Neural progenitor cell (in vitro differentiated cells): Measurements from ENCODE around the gene VPS45. TPM values are rescaled to one million over a fixed set of nuclear protein-coding genes. Genes with fewer than 3 reads are reported as not detected.

Experiments used
- DNase-seq: peaks from one replicate; pipeline ENCODE4 v3.0.0-alpha.2; 2016; ENCODE audit warnings: low spot score
- H2AFZ ChIP-seq: fragments of 200-600 bp; sonication (generic); replicated peaks from 2 replicates; pipeline ENCODE4 v1.6.1; 2016; ENCODE audit warnings: antibody characterized with exemption
- H3F3A ChIP-seq: fragments of 200-600 bp; sonication (generic); 2 replicates; pipeline ENCODE4 v1.6.1; 2016; ENCODE audit warnings: antibody characterized with exemption, low read depth
- H3K27ac ChIP-seq: fragments of 200-600 bp; sonication (generic); 2 replicates; pipeline ENCODE4 v1.5.1; 2016; ENCODE audit warnings: mild to moderate bottlenecking
- H3K27me3 ChIP-seq: fragments of 200-600 bp; sonication (generic); 2 replicates; pipeline ENCODE4 v1.6.1; 2016; ENCODE audit warnings: mild to moderate bottlenecking, moderate library complexity
- H3K36me3 ChIP-seq: fragments of 200-600 bp; sonication (generic); 2 replicates; pipeline ENCODE4 v1.5.1; 2016
- H3K4me1 ChIP-seq: fragments of 200-600 bp; sonication (generic); 2 replicates; pipeline ENCODE4 v1.6.1; 2016; ENCODE audit warnings: mixed run types
- H3K4me2 ChIP-seq: fragments of 200-600 bp; sonication (generic); 2 replicates; pipeline ENCODE4 v1.6.1; 2016
- H3K4me3 ChIP-seq: fragments of 200-600 bp; sonication (generic); 2 replicates; pipeline ENCODE4 v1.5.1; 2016
- H3K79me2 ChIP-seq: fragments of 200-600 bp; sonication (generic); 2 replicates; pipeline ENCODE4 v1.6.1; 2016; ENCODE audit warnings: low read depth
- H3K9ac ChIP-seq: fragments of 200-600 bp; sonication (generic); 2 replicates; pipeline ENCODE4 v1.6.1; 2016
- H3K9me3 ChIP-seq: fragments of 200-600 bp; sonication (generic); 2 replicates; pipeline ENCODE4 v1.5.1; 2016; ENCODE audit warnings: low read depth
- H4K20me1 ChIP-seq: fragments of 200-600 bp; sonication (generic); 2 replicates; pipeline ENCODE4 v1.6.1; 2016; ENCODE audit warnings: low read depth
- H3K27ac Mint-ChIP-seq: 3 replicates; pipeline ENCODE4 v1.8.0; 2021; ENCODE audit warnings: mixed read lengths
- H3K27me3 Mint-ChIP-seq: 2 replicates; pipeline ENCODE4 v1.8.0; 2022; ENCODE audit warnings: low read depth, mild to moderate bottlenecking, inconsistent platforms, moderate library complexity, mixed read lengths; ENCODE audit not compliant: insufficient read depth
- H3K36me3 Mint-ChIP-seq: 3 replicates; pipeline ENCODE4 v1.8.0; 2021; ENCODE audit warnings: mixed read lengths
- H3K4me1 Mint-ChIP-seq: 3 replicates; pipeline ENCODE4 v1.8.0; 2021; ENCODE audit warnings: mixed read lengths
- H3K4me3 Mint-ChIP-seq: 3 replicates; pipeline ENCODE4 v1.8.0; 2021; ENCODE audit warnings: mild to moderate bottlenecking, moderate library complexity, mixed read lengths
- H3K9me3 Mint-ChIP-seq: 3 replicates; pipeline ENCODE4 v1.8.0; 2020; ENCODE audit warnings: mixed read lengths
- CTCF ChIP-seq: fragments of 200-600 bp; sonication (generic); IDR thresholded peaks from 2 replicates; pipeline ENCODE4 v1.5.1; 2017; ENCODE audit warnings: antibody characterized with exemption, mild to moderate bottlenecking
- EZH2 ChIP-seq: fragments of 200-600 bp; sonication (generic); IDR thresholded peaks from 2 replicates; pipeline ENCODE4 v1.6.1; 2017; ENCODE audit warnings: antibody characterized with exemption, mild to moderate bottlenecking, moderate library complexity
- EZH2phosphoT487 ChIP-seq: fragments of 200-600 bp; sonication (generic); IDR thresholded peaks from 2 replicates; pipeline ENCODE4 v1.6.1; 2017; ENCODE audit warnings: antibody characterized with exemption
- total RNA-seq: library from RNA; depleted of rRNA; stranded (reverse); fragments of >200 nt; gene quantifications from 2 replicates; pipeline ENCODE4 v1.2.3, GENCODE V29; 2015; ENCODE audit warnings: low replicate concordance

The VPS45 gene
- total RNA-seq, 1 donor from 2014 or later, result 68.7 TPM

- Histone ChIP-seq H3K27ac (no peak overlapping the region), H2AFZ (no peak overlapping the region), H4K20me1 (no peaks in the 10 kb centered on the region), H3F3A (peaks cover 9% of the 10 kb centered on the region), H3K4me3 (no peak overlapping the region), H3K9ac (no peak overlapping the region), H3K79me2 (no peaks in the 10 kb centered on the region), H3K4me2 (no peak overlapping the region), H3K4me1 (peaks cover 5% of the 10 kb centered on the region), H3K36me3 (no peaks in the 10 kb centered on the region), H3K9me3 (no peaks in the 10 kb centered on the region), H3K27me3 (no peaks in the 10 kb centered on the region)
- peak; percentile 73 for DNase-seq
- peaks cover 3% of the 10 kb centered on the region for H3K27me3 Mint-ChIP-seq
- H3K36me3 Mint-ChIP-seq, result no peaks in the 10 kb centered on the region
- H3K4me1 Mint-ChIP-seq, result peaks cover 38% of the 10 kb centered on the region
- H3K9me3 Mint-ChIP-seq, result no peaks in the 10 kb centered on the region
- H3K4me3 Mint-ChIP-seq, result no peak overlapping the region
- TF ChIP-seq CTCF (peak; percentile 87), EZH2 (no peak)
- H3K27ac Mint-ChIP-seq, result no peak overlapping the region
Observed at GRCh38 chr1:150168960-150169601, 101.5 kb downstream of the VPS45 start.

GRCh38 chr1:150171801-150172200, 104.2 kb downstream of the VPS45 start:
- peaks cover 3% of the 10 kb centered on the region for H3K27me3 Mint-ChIP-seq
- H3K4me3 Mint-ChIP-seq, result no peak overlapping the region
- Histone ChIP-seq H3K9me3 (no peaks in the 10 kb centered on the region), H3K79me2 (no peaks in the 10 kb centered on the region), H3K4me3 (no peak overlapping the region), H3K36me3 (no peaks in the 10 kb centered on the region), H3K27ac (no peak overlapping the region), H2AFZ (no peak overlapping the region), H3K4me2 (no peak overlapping the region), H3K4me1 (peaks cover 5% of the 10 kb centered on the region), H4K20me1 (no peaks in the 10 kb centered on the region), H3K27me3 (no peaks in the 10 kb centered on the region), H3K9ac (no peak overlapping the region), H3F3A (no peaks in the 10 kb centered on the region)
- H3K4me1 Mint-ChIP-seq, result peaks cover 28% of the 10 kb centered on the region
- H3K36me3 Mint-ChIP-seq, result no peaks in the 10 kb centered on the region
- H3K27ac Mint-ChIP-seq, result peak overlapping the region; percentile 76
- H3K9me3 Mint-ChIP-seq, result no peaks in the 10 kb centered on the region
- TF ChIP-seq EZH2 (no peak), EZH2phosphoT487 (no peak), CTCF (no peak)
- no peak for DNase-seq

- Mint-ChIP-seq H3K4me1 (peaks cover 28% of the 10 kb centered on the region), H3K9me3 (no peaks in the 10 kb centered on the region), H3K4me3 (peak overlapping the region; percentile 31), H3K36me3 (no peaks in the 10 kb centered on the region), H3K27me3 (peaks cover 3% of the 10 kb centered on the region), H3K27ac (peak overlapping the region; percentile 94)
- Histone ChIP-seq H3K4me1 (peaks cover 5% of the 10 kb centered on the region), H3K9ac (no peak overlapping the region), H3K36me3 (no peaks in the 10 kb centered on the region), H3F3A (no peaks in the 10 kb centered on the region), H3K27me3 (no peaks in the 10 kb centered on the region), H3K9me3 (no peaks in the 10 kb centered on the region), H3K27ac (no peak overlapping the region), H2AFZ (peak overlapping the region; percentile 40), H3K4me2 (no peak overlapping the region), H3K4me3 (no peak overlapping the region), H3K79me2 (no peaks in the 10 kb centered on the region), H4K20me1 (no peaks in the 10 kb centered on the region)
- TF ChIP-seq CTCF (no peak), EZH2phosphoT487 (no peak)
- peak; percentile 23 for DNase-seq
Observed at GRCh38 chr1:150173141-150173585, 105.6 kb downstream of the VPS45 start.
